ENCODE data around the gene RGS7. TPM values are rescaled to one million over a fixed set of nuclear protein-coding genes. Genes with fewer than 3 reads are reported as not detected.

Gene RGS7
- total and polyA plus RNA-seq, 2 of the 8 experiments (the other 6 are each of a cell fraction or from before 2014, with no cell fraction given) = 1.6 to 3.0 TPM

DNA sequence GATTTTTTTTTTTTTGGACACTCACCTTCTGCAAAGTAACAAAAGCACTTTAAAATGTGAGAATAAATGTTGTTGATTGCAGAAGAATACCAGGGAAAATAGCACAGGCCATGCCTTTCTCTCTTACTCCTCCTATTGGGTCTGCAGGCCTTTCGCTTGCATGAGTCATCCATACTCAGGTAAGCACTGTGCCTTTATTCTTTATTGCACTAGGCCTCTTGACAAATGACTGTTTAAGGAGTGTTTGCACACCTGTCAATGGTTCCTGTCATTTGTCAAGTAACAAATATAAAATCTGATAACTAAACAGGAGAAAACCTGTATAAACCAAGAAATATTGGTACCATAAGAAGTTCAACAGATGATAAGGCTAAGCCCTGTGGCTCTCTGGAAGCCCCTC, 106.5 kb downstream of the RGS7 start:
- H2BK12ac ChIP-seq (ENCODE audit: low read depth, low read length) = no peak overlapping the region
- no peak overlapping the region for H3K56ac ChIP-seq (replicated peaks; ENCODE audit: insufficient read length, low read depth, low read length)
- no peaks in the 10 kb centered on the region; a peak in 1 of 8 replicates for H3K36me3 ChIP-seq (ENCODE audit: control insufficient read depth in 2 of 4, insufficient read depth in 4 of 4, low read length in 3 of 4)
- POLR2A ChIA-PET (ENCODE audit: partially characterized antibody) = no interaction called here
- H3K9ac ChIP-seq (replicated peaks in 1 of 4; ENCODE audit: extremely low read depth in 1 of 4, low read depth in 3 of 4, low read length in 3 of 4) = no peak overlapping the region
- WGBS, 2 experiments (ENCODE audit: extremely low coverage in 1 of 2, insufficient coverage in 1 of 2, insufficient read length in 1 of 2, insufficient replicate concordance in 2 of 2, low coverage in 1 of 2, low lambda C conversion rate in 2 of 2, missing lambda C conversion rate in 1 of 2) = 84% methylated on average over 1 of the region's 1 CpG; no CpG with 5 or more reads in 1 of the 2 experiments
- no peak overlapping the region for H4K5ac ChIP-seq (ENCODE audit: insufficient read length, low read depth, low read length)
- no peak for DNase-seq (ENCODE audit: low read depth in 1 of 2, low spot score in 2 of 2)
- no peak overlapping the region for H3K4me2 ChIP-seq (ENCODE audit: insufficient read depth in 1 of 2, low read depth in 2 of 2, low read length in 2 of 2)
- no peak overlapping the region for H2BK15ac ChIP-seq (ENCODE audit: low read length)
- H4K91ac ChIP-seq (replicated peaks; ENCODE audit: insufficient read length, low read length) = no peak overlapping the region
- TF ChIP-seq, protein P1, sequence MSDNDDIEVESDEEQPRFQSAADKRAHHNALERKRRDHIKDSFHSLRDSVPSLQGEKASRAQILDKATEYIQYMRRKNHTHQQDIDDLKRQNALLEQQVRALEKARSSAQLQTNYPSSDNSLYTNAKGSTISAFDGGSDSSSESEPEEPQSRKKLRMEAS (IDR thresholded peaks at IDR 0.05) = no peak
- TF ChIP-seq JUND (IDR thresholded peaks at IDR 0.05; ENCODE audit: low read length) = 0 out of 2 replicates have a peak, but pooled peaks have one; percentile 49
- no peak overlapping the region for H4K8ac ChIP-seq (ENCODE audit: extremely low read depth, insufficient read depth, low read length)
- no peak overlapping the region for H3K18ac ChIP-seq (ENCODE audit: extremely low read depth, low read length)
- H2AFZ ChIP-seq (ENCODE audit: low read length) = no peak overlapping the region
- H3K9me3 ChIP-seq (ENCODE audit: insufficient read depth in 2 of 2, low read depth in 1 of 2, low read length in 1 of 2) = peaks cover 0 to 3% of the 10 kb centered on the region in 2 experiments; a peak in 1 of 4 replicates
- no peak for FAIRE-seq
- no peaks in the 10 kb centered on the region for H3K23me2 ChIP-seq (ENCODE audit: low read depth, low read length)
- CTCF ChIA-PET (ENCODE audit: partially characterized antibody) = no interaction called here
- no peak overlapping the region for H2BK5ac ChIP-seq (ENCODE audit: low read depth, low read length)
- H4K20me1 ChIP-seq (replicated peaks in 1 of 2; ENCODE audit: control insufficient read depth in 1 of 2, insufficient read depth in 2 of 2, low read length in 2 of 2) = no peaks in the 10 kb centered on the region
- H3K4ac ChIP-seq (replicated peaks; ENCODE audit: insufficient read length, low read depth, low read length) = no peak overlapping the region
- H3K4me3 ChIP-seq (ENCODE audit: extremely low read depth in 1 of 4, insufficient read depth in 2 of 4, low read depth in 3 of 4, low read length in 4 of 4) = no peak overlapping the region
- no peak overlapping the region for H2AK5ac ChIP-seq (ENCODE audit: low read depth, low read length)
- H2BK120ac ChIP-seq (replicated peaks; ENCODE audit: low read depth, low read length) = no peak overlapping the region
- H3K14ac ChIP-seq (ENCODE audit: insufficient read length) = no peak overlapping the region
- no peaks in the 10 kb centered on the region for H3K27me3 ChIP-seq (replicated peaks in 1 of 4; ENCODE audit: control insufficient read depth in 3 of 4, extremely low read depth in 1 of 4, insufficient read depth in 3 of 4, low read length in 3 of 4)
- H3K4me1 ChIP-seq (replicated peaks in 1 of 4; ENCODE audit: control insufficient read depth in 3 of 4, insufficient read depth in 4 of 4, low read length in 3 of 4) = peaks cover 0 to 2% (median 0%) of the 10 kb centered on the region in 4 experiments; a peak in 1 of 7 replicates
- H3K27ac ChIP-seq (ENCODE audit: low read depth, low read length) = no peak overlapping the region
- H3K23ac ChIP-seq (ENCODE audit: insufficient read length) = no peak overlapping the region
- no peaks in the 10 kb centered on the region for H3K79me1 ChIP-seq (ENCODE audit: low read depth, low read length)
- no peaks in the 10 kb centered on the region for H3K79me2 ChIP-seq (ENCODE audit: control insufficient read depth in 1 of 2, insufficient read depth in 2 of 2, low read length in 2 of 2)
- no peak overlapping the region for H2BK20ac ChIP-seq (ENCODE audit: low read length)
